PC-9 (cell line): ENCODE measurements around the gene DOCK4.

ENCODE experiments used
- CTCF ChIP-seq: fragments of 200-600 bp; sonication (generic); conservative IDR thresholded peaks from 2 replicates; pipeline ENCODE4 v1.6.1; 2017; ENCODE audit warnings: mixed run types, antibody characterized with exemption, mild to moderate bottlenecking, moderate library complexity
- EZH2 ChIP-seq: fragments of 200-600 bp; sonication (generic); IDR thresholded peaks from 2 replicates; pipeline ENCODE4 v1.8.0; 2017; ENCODE audit warnings: antibody characterized with exemption, low read depth

- TF ChIP-seq CTCF, result no peak
- TF ChIP-seq EZH2, result no peak
These were observed 158.8 kb downstream of the DOCK4 start for GRCh38 chr7:112047421-112047820.
